ENCODE data around the gene ITK. TPM values are rescaled to one million over a fixed set of nuclear protein-coding genes. Genes with fewer than 3 reads are reported as not detected.

The ITK gene
- total RNA-seq, 4 donors from 2014 or later, result 0.40 to 43.4 (median 5.0) TPM

GRCh38 chr5:157172403-157172802 is 8.2 kb upstream of the ITK start:
- peak; percentile 12 for DNase-seq
- no peaks in the 10 kb centered on the region for H3K36me3 ChIP-seq
- no peak for TF ChIP-seq POLR2A (IDR thresholded peaks at IDR 0.05)
- no peak for TF ChIP-seq CTCF (IDR thresholded peaks at IDR 0.05)
- no peak for TF ChIP-seq POLR2AphosphoS5 (IDR thresholded peaks at IDR 0.05)
- no peak for TF ChIP-seq EP300 (IDR thresholded peaks at IDR 0.05; ENCODE audit: low read depth)
- 60 to 83% methylated on average over 1 to 2 of the region's 2 CpGs for WGBS, 2 donors (ENCODE audit: low coverage in 1 of 2)
- no peak overlapping the region for H3K4me3 ChIP-seq
- H3K27me3 ChIP-seq, result no peaks in the 10 kb centered on the region
- H3K27ac ChIP-seq, result no peak overlapping the region
- no peaks in the 10 kb centered on the region for H3K9me3 ChIP-seq
- in situ Hi-C loops (cut with MboI; ENCODE audit: low pct_ligation_motif_present in 1 of 4, low pct_unique_long_range_greater_than_20kb in 1 of 4, low sequenced_read_pairs in 3 of 4), result loop anchor here in 1 of 4 donors (25.0 kb wide), 1 partner anchor 140 kb away; no protein-coding TSS in a partner anchor
- intact Hi-C loops (cut with DNase I; ENCODE audit: low total_unique reads), result no loop called here
- H3K4me1 ChIP-seq, result no peaks in the 10 kb centered on the region

GRCh38 chr5:157175071-157175612 is 5.5 kb upstream of the ITK start:
- no peak for DNase-seq
- no peaks in the 10 kb centered on the region for H3K27me3 ChIP-seq
- no peaks in the 10 kb centered on the region for H3K9me3 ChIP-seq
- in situ Hi-C loops (cut with MboI; ENCODE audit: low pct_ligation_motif_present in 1 of 4, low pct_unique_long_range_greater_than_20kb in 1 of 4, low sequenced_read_pairs in 3 of 4), result no loop called here
- H3K4me1 ChIP-seq, result no peaks in the 10 kb centered on the region
- H3K27ac ChIP-seq, result no peak overlapping the region
- 82 to 93% methylated on average over 7 to 8 of the region's 8 CpGs for WGBS, 2 donors (ENCODE audit: low coverage in 1 of 2)
- TF ChIP-seq POLR2AphosphoS5 (IDR thresholded peaks at IDR 0.05), result no peak
- no peak for TF ChIP-seq POLR2A (IDR thresholded peaks at IDR 0.05)
- no peak for TF ChIP-seq CTCF (IDR thresholded peaks at IDR 0.05)
- TF ChIP-seq EP300 (IDR thresholded peaks at IDR 0.05; ENCODE audit: low read depth), result no peak
- intact Hi-C loops (cut with DNase I; ENCODE audit: low total_unique reads), result no loop called here
- H3K4me3 ChIP-seq, result no peak overlapping the region
- H3K36me3 ChIP-seq, result no peaks in the 10 kb centered on the region

- H3K36me3 ChIP-seq, result no peaks in the 10 kb centered on the region
- H3K27me3 ChIP-seq, result no peaks in the 10 kb centered on the region
- DNase-seq, result no peak
- intact Hi-C loops (cut with DNase I; ENCODE audit: low total_unique reads), result no loop called here
- TF ChIP-seq CTCF (IDR thresholded peaks at IDR 0.05) (no peak), EP300 (IDR thresholded peaks at IDR 0.05; ENCODE audit: low read depth) (no peak), POLR2AphosphoS5 (IDR thresholded peaks at IDR 0.05) (no peak), POLR2A (IDR thresholded peaks at IDR 0.05) (no peak)
- WGBS, 2 donors (ENCODE audit: low coverage in 1 of 2), result 40 to 56% methylated on average over 4 to 6 of the region's 6 CpGs
- in situ Hi-C loops (cut with MboI; ENCODE audit: low pct_ligation_motif_present in 1 of 4, low pct_unique_long_range_greater_than_20kb in 1 of 4, low sequenced_read_pairs in 3 of 4), result no loop called here
- H3K27ac ChIP-seq, result peak overlapping the region in 1 of 4 donors; percentile 8
- no peaks in the 10 kb centered on the region for H3K9me3 ChIP-seq
- H3K4me1 ChIP-seq, result no peaks in the 10 kb centered on the region
- H3K4me3 ChIP-seq, result no peak overlapping the region
Measured at GRCh38 chr5:157177953-157178352, 2.7 kb upstream of the ITK start.

- Histone ChIP-seq H3K27me3 (no peaks in the 10 kb centered on the region), H3K4me3 (no peak overlapping the region), H3K36me3 (no peaks in the 10 kb centered on the region), H3K9me3 (no peaks in the 10 kb centered on the region), H3K27ac (no peak overlapping the region), H3K4me1 (no peaks in the 10 kb centered on the region)
- no peak for TF ChIP-seq POLR2AphosphoS5 (IDR thresholded peaks at IDR 0.05)
- TF ChIP-seq POLR2A (IDR thresholded peaks at IDR 0.05), result no peak
- no peak for TF ChIP-seq CTCF (IDR thresholded peaks at IDR 0.05)
- no peak for TF ChIP-seq EP300 (IDR thresholded peaks at IDR 0.05; ENCODE audit: low read depth)
- in situ Hi-C loops (cut with MboI; ENCODE audit: low pct_ligation_motif_present in 1 of 4, low pct_unique_long_range_greater_than_20kb in 1 of 4, low sequenced_read_pairs in 3 of 4), result no loop called here
- DNase-seq, result no peak
- intact Hi-C loops (cut with DNase I; ENCODE audit: low total_unique reads), result no loop called here
- 57 to 66% methylated on average over 3 of the region's 3 CpGs for WGBS, 2 donors (ENCODE audit: low coverage in 1 of 2)
Measured at GRCh38 chr5:157178966-157179365, 1.7 kb upstream of the ITK start.

Data from transverse colon (tissue), 4 donors.